ENCODE measurements around the gene SYNRG. TPM values are rescaled to one million over a fixed set of nuclear protein-coding genes. Genes with fewer than 3 reads are reported as not detected.

SYNRG gene, protein sequence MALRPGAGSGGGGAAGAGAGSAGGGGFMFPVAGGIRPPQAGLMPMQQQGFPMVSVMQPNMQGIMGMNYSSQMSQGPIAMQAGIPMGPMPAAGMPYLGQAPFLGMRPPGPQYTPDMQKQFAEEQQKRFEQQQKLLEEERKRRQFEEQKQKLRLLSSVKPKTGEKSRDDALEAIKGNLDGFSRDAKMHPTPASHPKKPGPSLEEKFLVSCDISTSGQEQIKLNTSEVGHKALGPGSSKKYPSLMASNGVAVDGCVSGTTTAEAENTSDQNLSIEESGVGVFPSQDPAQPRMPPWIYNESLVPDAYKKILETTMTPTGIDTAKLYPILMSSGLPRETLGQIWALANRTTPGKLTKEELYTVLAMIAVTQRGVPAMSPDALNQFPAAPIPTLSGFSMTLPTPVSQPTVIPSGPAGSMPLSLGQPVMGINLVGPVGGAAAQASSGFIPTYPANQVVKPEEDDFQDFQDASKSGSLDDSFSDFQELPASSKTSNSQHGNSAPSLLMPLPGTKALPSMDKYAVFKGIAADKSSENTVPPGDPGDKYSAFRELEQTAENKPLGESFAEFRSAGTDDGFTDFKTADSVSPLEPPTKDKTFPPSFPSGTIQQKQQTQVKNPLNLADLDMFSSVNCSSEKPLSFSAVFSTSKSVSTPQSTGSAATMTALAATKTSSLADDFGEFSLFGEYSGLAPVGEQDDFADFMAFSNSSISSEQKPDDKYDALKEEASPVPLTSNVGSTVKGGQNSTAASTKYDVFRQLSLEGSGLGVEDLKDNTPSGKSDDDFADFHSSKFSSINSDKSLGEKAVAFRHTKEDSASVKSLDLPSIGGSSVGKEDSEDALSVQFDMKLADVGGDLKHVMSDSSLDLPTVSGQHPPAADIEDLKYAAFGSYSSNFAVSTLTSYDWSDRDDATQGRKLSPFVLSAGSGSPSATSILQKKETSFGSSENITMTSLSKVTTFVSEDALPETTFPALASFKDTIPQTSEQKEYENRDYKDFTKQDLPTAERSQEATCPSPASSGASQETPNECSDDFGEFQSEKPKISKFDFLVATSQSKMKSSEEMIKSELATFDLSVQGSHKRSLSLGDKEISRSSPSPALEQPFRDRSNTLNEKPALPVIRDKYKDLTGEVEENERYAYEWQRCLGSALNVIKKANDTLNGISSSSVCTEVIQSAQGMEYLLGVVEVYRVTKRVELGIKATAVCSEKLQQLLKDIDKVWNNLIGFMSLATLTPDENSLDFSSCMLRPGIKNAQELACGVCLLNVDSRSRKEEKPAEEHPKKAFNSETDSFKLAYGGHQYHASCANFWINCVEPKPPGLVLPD (N-terminal part only)
- 12.4 and 17.9 TPM in 2 replicates for total RNA-seq

DNA sequence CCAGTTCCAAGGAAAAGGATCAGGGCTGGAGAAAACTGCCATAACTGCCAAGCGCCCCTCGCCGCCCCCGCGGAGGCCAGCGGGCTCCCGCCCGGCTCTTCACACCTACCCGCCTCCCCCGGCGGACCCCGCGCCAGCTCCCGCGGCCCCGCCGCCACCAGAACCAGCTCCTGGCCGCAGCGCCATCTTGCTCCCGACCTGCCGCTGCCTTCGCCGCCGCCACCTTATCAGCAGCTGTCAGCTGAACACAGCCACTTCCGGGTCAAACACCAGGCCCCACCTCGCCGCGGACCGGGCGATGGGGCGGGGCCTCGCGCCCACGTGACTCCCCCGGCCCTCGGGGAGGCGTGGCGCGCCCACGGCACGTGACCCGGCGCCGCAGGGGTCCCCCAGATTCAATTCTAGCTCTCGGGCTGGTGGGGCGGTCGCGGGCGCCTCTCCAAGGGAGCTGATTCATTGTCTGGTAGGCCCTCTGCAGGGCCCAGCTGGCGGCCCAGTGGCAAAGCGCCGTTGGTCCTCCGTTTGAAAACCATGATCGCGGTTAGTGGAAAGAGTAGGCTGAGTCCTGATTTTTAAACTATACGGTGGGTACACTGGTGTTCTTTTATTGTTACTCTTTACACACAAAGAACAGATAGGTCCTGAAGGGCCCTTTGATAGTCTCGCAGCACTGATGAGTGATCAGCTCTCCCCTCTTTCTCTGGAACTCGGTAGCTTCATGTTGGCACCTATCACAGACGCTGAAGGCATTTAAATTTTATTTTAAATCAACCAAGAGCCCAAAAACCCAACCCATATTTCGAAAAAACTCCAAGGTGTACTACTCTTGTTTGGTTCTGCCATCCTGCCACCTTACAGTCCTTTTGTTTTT, at the start of gene SYNRG:
Gene SYNRG (minus strand): TSS at position 249 of the 871 bp plus-strand sequence. CDS start 63 bp downstream, at position 186.

DNA sequence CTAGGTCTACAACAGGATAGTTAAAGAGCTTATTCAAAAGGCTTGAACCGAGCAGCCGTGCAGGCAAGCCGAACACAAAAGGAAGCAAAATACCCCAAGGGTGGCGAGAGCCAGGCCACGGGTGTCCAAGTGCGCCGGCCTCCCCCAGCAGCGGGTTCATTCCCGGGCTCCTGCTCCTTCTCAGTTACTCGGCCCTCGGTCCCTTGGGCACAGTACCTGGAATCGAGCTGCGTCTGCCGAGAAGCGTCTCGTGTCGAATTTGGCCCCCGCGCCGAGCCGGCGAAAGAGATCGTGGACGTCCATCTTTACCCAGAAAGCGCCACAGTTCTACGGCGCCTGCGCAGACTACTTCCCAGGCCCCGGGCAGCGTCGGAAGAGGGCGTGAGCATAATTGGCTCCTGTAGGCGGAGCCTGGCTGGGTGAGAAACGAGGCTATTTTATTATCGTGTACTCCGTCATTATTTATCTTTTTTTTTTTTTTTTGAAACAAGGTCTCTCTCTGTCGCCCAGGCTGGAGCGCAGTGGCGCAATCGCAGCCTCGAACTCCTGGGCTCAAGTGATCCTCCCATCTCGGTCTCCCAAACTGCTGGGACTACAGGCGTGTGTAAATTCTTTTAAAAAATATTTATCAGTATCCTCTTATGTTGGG, 34.0 kb upstream of the SYNRG start, which contains the start of gene DDX52:
Gene DDX52 (minus strand): TSS at position 329 of the 649 bp plus-strand sequence. CDS start 26 bp downstream, at position 303.

DNA sequence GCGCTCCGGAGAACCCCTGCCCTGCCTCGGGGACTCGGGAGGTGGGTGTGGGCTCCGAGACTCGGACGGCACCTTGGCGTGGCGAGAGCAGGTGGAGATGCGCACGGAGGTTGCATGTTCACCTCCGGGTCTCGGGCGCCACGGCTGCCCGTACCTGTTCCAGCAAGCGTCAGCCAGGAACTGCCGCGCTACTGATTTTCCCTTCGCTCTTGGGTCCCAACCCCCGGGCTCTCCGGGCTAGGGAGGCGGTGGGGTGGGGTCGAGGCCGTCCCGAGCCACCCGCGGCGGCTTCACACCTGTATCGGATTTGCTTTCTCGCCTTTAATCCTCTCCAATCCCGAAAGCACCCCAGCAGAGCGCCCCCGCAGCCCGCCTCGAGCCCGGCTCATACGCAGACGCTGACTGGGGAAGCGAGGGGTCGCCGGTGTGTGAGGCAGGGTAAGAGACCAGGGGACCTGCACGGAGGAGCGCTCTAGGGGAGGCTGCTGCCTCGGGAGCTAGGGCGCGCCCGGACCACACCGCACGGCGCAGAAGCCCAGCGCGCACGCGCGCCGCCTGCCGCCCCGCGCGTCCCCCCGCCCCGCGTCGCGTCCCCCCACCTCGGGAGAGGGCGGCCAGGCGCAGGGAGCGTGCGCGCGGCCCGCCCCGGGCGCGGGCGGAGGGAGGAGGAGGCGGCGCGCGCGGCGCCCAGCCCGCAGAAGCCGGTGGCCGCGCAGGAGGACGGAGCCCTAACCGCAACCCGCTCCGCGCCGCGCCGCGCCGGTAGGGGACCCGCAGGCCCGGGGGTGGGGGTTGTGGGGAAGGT, 119.8 kb downstream of the SYNRG start, which contains the start of gene DUSP14:
Gene DUSP14 (plus strand): TSS at position 695 of the 805 bp plus-strand sequence. CDS start 22,382 bp downstream, outside the sequence.

Other genes with a start within 250 kb of the SYNRG start
- not detected in 2 replicates for gene C17orf78, start 233.4 kb downstream of the SYNRG start, total RNA-seq
- gene ACACA, start 202.6 kb downstream of the SYNRG start, total RNA-seq = 27.4 and 29.8 TPM in 2 replicates
- 10.9 and 16.7 TPM in 2 replicates for gene TADA2A, start 202.5 kb downstream of the SYNRG start, total RNA-seq
- gene DUSP14, start 119.5 kb downstream of the SYNRG start, total RNA-seq = 40.4 and 46.1 TPM in 2 replicates
- 9.9 and 10.1 TPM in 2 replicates for gene DDX52, start 34.0 kb upstream of the SYNRG start, total RNA-seq
- not detected in 2 replicates for gene HNF1B, start 135.6 kb upstream of the SYNRG start, total RNA-seq

Data from cardiac ventricle fibroblast (primary cell).